CD4-positive, CD25-positive, alpha-beta regulatory T cell (primary cell): Measurements from ENCODE around the gene ARV1. TPM values are rescaled to one million over a fixed set of nuclear protein-coding genes. Genes with fewer than 3 reads are reported as not detected.
"Not testable (repeated sequence)": the region's sequence is repeated elsewhere in the genome, so short reads cannot be mapped to it uniquely, and the experiment has no call there.

ENCODE experiments used
- ATAC-seq, 2 donors: fragments of 150-1000 bp; cut with Tn5 transposase; one replicate each; pipeline ENCODE4 v1.10.0; 2021; ENCODE audit warnings: low read depth in 2 of 2, moderate number of reproducible peaks in 2 of 2, moderate library complexity in 1 of 2
- DNase-seq, 3 donors: peaks; one replicate each; pipeline versions ENCODE4 v3.0.0 to v3.0.0-alpha.2; 2012 to 2022; ENCODE audit warnings: mixed read lengths in 1 of 3
- H3K27ac ChIP-seq: one replicate; pipeline ENCODE4 v1.7.0; 2013; ENCODE audit warnings: mild to moderate bottlenecking, low read length; ENCODE audit not compliant: insufficient read depth, poor library complexity, severe bottlenecking
- H3K27me3 ChIP-seq: one replicate; pipeline ENCODE4 v1.7.0; 2013; ENCODE audit warnings: low read length; ENCODE audit not compliant: control insufficient read depth, insufficient read depth
- H3K36me3 ChIP-seq: one replicate; pipeline ENCODE4 v1.7.0; 2013; ENCODE audit warnings: mild to moderate bottlenecking, low read length, moderate library complexity; ENCODE audit not compliant: control insufficient read depth, insufficient read depth
- H3K4me1 ChIP-seq: 2 replicates; pipeline ENCODE4 v1.7.0; 2013; ENCODE audit warnings: mild to moderate bottlenecking, low read length; ENCODE audit not compliant: insufficient read depth, control insufficient read depth, poor library complexity, severe bottlenecking
- H3K4me3 ChIP-seq: one replicate; pipeline ENCODE4 v1.7.0; 2013; ENCODE audit warnings: low read depth, mild to moderate bottlenecking, low read length, moderate library complexity
- H3K9me3 ChIP-seq, 2 experiments: 1 replicate in 1 of 2; 2 replicates in 1 of 2; pipeline ENCODE4 v1.7.0; 2013; ENCODE audit warnings: low read length in 2 of 2, mild to moderate bottlenecking in 1 of 2, moderate library complexity in 1 of 2; ENCODE audit not compliant: control insufficient read depth in 2 of 2
- H3K27ac Mint-ChIP-seq, 3 donors: one replicate each; pipeline ENCODE4 v1.8.0; 2020 to 2022; ENCODE audit warnings: mild to moderate bottlenecking in 3 of 3, mixed read lengths in 3 of 3, moderate library complexity in 2 of 3
- H3K27me3 Mint-ChIP-seq: one replicate; pipeline ENCODE4 v1.8.0; 2022; ENCODE audit warnings: mild to moderate bottlenecking, mixed read lengths
- H3K36me3 Mint-ChIP-seq: one replicate; pipeline ENCODE4 v1.8.0; 2020; ENCODE audit warnings: mixed read lengths
- H3K4me1 Mint-ChIP-seq, 4 donors: one replicate each; pipeline ENCODE4 v1.8.0; 2020 to 2022; ENCODE audit warnings: mixed read lengths in 4 of 4, mild to moderate bottlenecking in 1 of 4
- H3K4me3 Mint-ChIP-seq, 4 donors: one replicate each; pipeline ENCODE4 v1.8.0; 2020 to 2022; ENCODE audit warnings: mild to moderate bottlenecking in 4 of 4, mixed read lengths in 4 of 4, moderate library complexity in 3 of 4
- H3K9me3 Mint-ChIP-seq, 7 donors: one replicate each; pipeline ENCODE4 v1.8.0; 2020 to 2022; ENCODE audit warnings: mixed read lengths in 7 of 7, mild to moderate bottlenecking in 3 of 7, moderate library complexity in 2 of 7
- polyA plus RNA-seq, 4 donors: library from polyadenylated mRNA; unstranded; fragments of 300-500 nt; fragmentation: Illumina TruSeq; gene quantifications; one replicate each; pipeline ENCODE4 v1.2.3, GENCODE V29; 2021
- total RNA-seq: library from RNA; stranded (reverse); gene quantifications from one replicate; pipeline ENCODE4 v1.2.3, GENCODE V29; 2022

ARV1 gene
- total and polyA plus RNA-seq, 5 donors from 2014 or later, result 6.8 to 41.6 (median 34.7) TPM

GRCh38 chr1:231007535-231007934, 28.6 kb downstream of the ARV1 start:
- not testable (repeated sequence) for H3K36me3 Mint-ChIP-seq, H3K4me1 ChIP-seq, H3K27me3 ChIP-seq, H3K27ac Mint-ChIP-seq, ATAC-seq, H3K27me3 Mint-ChIP-seq, H3K4me3 ChIP-seq, H3K4me3 Mint-ChIP-seq, DNase-seq, H3K4me1 Mint-ChIP-seq, H3K27ac ChIP-seq, H3K36me3 ChIP-seq
- peaks cover 20 to 21% of the 10 kb centered on the region in 2 experiments for H3K9me3 ChIP-seq
- H3K9me3 Mint-ChIP-seq, result peaks cover 7 to 49% (median 24%) of the 10 kb centered on the region in 7 donors

DNA sequence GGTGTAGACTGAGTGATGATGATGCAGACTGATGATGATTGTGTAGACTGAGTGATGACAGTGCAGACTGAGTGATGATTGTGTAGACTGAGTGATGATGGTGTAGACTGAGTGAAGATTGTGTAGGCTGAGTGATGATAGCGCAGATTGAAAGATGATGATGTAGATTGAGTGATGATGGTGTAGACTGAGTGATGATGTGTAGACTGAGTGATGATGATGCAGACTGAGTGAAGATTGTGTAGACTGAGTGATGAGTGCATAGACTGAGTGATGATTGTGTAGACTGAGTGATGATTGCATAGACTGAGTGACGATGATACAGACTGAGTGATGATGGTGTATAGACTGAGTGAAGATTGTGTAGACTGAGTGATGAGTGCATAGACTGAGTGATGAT, 32.5 kb downstream of the ARV1 start:
- Mint-ChIP-seq H3K4me1 (no peaks in the 10 kb centered on the region), H3K27me3 (no peaks in the 10 kb centered on the region), H3K4me3 (no peak overlapping the region), H3K9me3 (peaks cover 0 to 16% (median 8%) of the 10 kb centered on the region in 7 donors), H3K27ac (no peak overlapping the region), H3K36me3 (no peaks in the 10 kb centered on the region)
- Histone ChIP-seq H3K9me3 (peaks cover 0 to 3% of the 10 kb centered on the region in 2 experiments), H3K4me3 (no peak overlapping the region), H3K36me3 (no peaks in the 10 kb centered on the region), H3K27me3 (peaks cover 5% of the 10 kb centered on the region), H3K4me1 (no peaks in the 10 kb centered on the region), H3K27ac (no peak overlapping the region)
- ATAC-seq (no peak), DNase-seq (no peak)

DNA sequence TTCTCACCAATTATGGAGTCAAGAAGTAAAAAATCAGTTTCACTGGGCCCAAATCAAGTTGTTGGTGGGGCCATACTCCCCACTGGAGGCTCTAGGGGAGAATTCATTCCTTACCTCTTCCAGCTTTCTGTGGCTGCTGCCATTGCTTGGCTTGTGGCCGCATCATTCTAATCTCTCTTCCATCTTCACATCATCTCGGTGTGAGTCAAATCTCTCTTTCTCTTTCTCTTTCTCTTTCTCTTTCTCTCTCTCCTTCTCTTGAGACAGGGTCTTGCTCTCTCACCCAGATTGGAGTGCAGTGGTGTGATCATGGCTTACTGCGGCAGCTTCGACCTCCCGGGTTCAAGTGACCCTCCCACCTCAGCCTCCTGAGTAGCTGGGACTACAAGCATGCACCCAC, 33.1 kb downstream of the ARV1 start:
- no peak for DNase-seq
- no peaks in the 10 kb centered on the region for H3K36me3 Mint-ChIP-seq
- no peaks in the 10 kb centered on the region for H3K27me3 Mint-ChIP-seq
- no peak overlapping the region for H3K4me3 ChIP-seq
- no peaks in the 10 kb centered on the region for H3K4me1 Mint-ChIP-seq
- H3K27ac Mint-ChIP-seq, result no peak overlapping the region
- no peak overlapping the region for H3K4me3 Mint-ChIP-seq
- H3K9me3 ChIP-seq, result no peaks in the 10 kb centered on the region
- H3K4me1 ChIP-seq, result no peaks in the 10 kb centered on the region
- H3K27ac ChIP-seq, result no peak overlapping the region
- ATAC-seq, result no peak
- peaks cover 5% of the 10 kb centered on the region for H3K27me3 ChIP-seq
- H3K9me3 Mint-ChIP-seq, result peaks cover 0 to 10% (median 5%) of the 10 kb centered on the region in 7 donors
- no peaks in the 10 kb centered on the region for H3K36me3 ChIP-seq

DNA sequence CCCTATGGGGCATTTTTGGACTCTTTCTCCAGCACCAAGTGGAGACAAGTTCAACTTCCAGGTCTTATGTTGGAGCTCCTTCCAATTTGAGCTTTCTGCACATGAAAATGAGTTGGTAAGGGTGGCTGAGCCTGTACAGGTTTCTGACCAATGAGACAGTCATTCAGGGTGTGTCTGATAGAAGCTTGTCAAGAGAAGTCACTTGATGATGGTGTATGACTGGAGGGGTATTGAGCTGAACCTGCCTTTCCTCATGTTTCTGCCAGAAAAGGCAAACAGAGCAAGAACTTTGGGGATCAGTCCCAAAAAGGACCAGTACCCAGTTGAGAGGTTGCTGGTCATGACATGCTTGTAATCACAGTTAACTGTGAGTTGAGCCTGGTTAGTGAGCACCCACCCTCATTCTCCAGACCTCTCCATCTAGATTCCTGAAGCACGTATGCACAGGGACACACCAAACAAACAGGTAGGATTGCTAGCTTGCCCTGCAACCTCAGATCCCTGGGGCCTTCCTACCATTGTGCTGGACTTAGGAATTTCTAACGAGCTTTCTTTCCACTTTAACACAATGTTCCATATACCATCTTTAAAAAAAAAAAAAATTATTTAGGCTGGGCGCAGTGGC, 34.6 kb downstream of the ARV1 start:
- no peak overlapping the region for H3K4me3 Mint-ChIP-seq
- no peak overlapping the region for H3K27ac Mint-ChIP-seq
- ATAC-seq (no peak), DNase-seq (no peak)
- H3K4me1 ChIP-seq, result no peaks in the 10 kb centered on the region
- H3K36me3 ChIP-seq, result no peaks in the 10 kb centered on the region
- H3K27me3 ChIP-seq, result peaks cover 5% of the 10 kb centered on the region
- no peak overlapping the region for H3K4me3 ChIP-seq
- H3K9me3 ChIP-seq, result no peaks in the 10 kb centered on the region
- no peaks in the 10 kb centered on the region for H3K27me3 Mint-ChIP-seq
- no peak overlapping the region for H3K27ac ChIP-seq
- no peaks in the 10 kb centered on the region for H3K9me3 Mint-ChIP-seq
- no peaks in the 10 kb centered on the region for H3K4me1 Mint-ChIP-seq
- H3K36me3 Mint-ChIP-seq, result peaks cover 4% of the 10 kb centered on the region

DNA sequence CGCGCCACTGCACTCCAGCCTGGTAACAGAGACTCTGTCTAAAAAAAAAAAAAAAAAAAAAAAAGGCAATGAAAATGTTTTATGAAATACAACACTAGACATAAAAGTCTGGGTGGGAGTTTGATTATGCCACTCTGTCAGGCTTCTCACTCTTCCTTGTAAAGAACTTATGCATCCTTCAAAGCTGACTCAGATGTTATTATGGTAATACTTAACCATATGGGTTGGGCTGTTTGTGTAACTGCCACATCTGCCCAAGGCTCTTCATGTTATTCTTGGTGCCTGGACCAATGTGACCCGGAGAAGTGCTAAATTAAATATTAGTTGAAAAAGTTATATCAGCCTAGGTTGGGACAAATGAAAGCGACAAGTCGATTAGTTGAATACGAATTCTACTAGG, 37.3 kb downstream of the ARV1 start:
- Mint-ChIP-seq H3K27ac (no peak overlapping the region), H3K36me3 (peaks cover 4% of the 10 kb centered on the region), H3K4me3 (no peak overlapping the region), H3K9me3 (no peaks in the 10 kb centered on the region), H3K27me3 (no peaks in the 10 kb centered on the region), H3K4me1 (peaks cover 0 to 10% (median 0%) of the 10 kb centered on the region in 4 donors)
- Histone ChIP-seq H3K4me3 (no peak overlapping the region), H3K27ac (no peak overlapping the region), H3K4me1 (peaks cover 4% of the 10 kb centered on the region), H3K36me3 (no peaks in the 10 kb centered on the region), H3K27me3 (peaks cover 2% of the 10 kb centered on the region), H3K9me3 (no peaks in the 10 kb centered on the region)
- ATAC-seq, result no peak
- no peak for DNase-seq

GRCh38 chr1:231016966-231017365, 38.1 kb downstream of the ARV1 start:
- no peaks in the 10 kb centered on the region for H3K36me3 ChIP-seq
- Mint-ChIP-seq H3K27me3 (no peaks in the 10 kb centered on the region), H3K27ac (no peak overlapping the region), H3K4me3 (no peak overlapping the region), H3K9me3 (no peaks in the 10 kb centered on the region), H3K4me1 (peaks cover 0 to 10% (median under 1%) of the 10 kb centered on the region in 4 donors), H3K36me3 (peaks cover 4% of the 10 kb centered on the region)
- H3K4me3 ChIP-seq, result no peak overlapping the region
- H3K27ac ChIP-seq, result no peak overlapping the region
- ATAC-seq (no peak), DNase-seq (no peak)
- no peaks in the 10 kb centered on the region for H3K9me3 ChIP-seq
- H3K4me1 ChIP-seq, result peaks cover 4% of the 10 kb centered on the region
- no peaks in the 10 kb centered on the region for H3K27me3 ChIP-seq

GRCh38 chr1:231019711-231020110, 40.8 kb downstream of the ARV1 start:
- Mint-ChIP-seq H3K9me3 (no peaks in the 10 kb centered on the region), H3K4me1 (peaks cover 0 to 10% (median 3%) of the 10 kb centered on the region in 4 donors), H3K4me3 (no peak overlapping the region), H3K36me3 (peaks cover 4% of the 10 kb centered on the region), H3K27me3 (no peaks in the 10 kb centered on the region), H3K27ac (no peak overlapping the region)
- H3K36me3 ChIP-seq, result no peaks in the 10 kb centered on the region
- no peak overlapping the region for H3K4me3 ChIP-seq
- no peaks in the 10 kb centered on the region for H3K9me3 ChIP-seq
- H3K27ac ChIP-seq, result no peak overlapping the region
- ATAC-seq (no peak), DNase-seq (no peak)
- H3K4me1 ChIP-seq, result peaks cover 4% of the 10 kb centered on the region
- no peaks in the 10 kb centered on the region for H3K27me3 ChIP-seq

DNA sequence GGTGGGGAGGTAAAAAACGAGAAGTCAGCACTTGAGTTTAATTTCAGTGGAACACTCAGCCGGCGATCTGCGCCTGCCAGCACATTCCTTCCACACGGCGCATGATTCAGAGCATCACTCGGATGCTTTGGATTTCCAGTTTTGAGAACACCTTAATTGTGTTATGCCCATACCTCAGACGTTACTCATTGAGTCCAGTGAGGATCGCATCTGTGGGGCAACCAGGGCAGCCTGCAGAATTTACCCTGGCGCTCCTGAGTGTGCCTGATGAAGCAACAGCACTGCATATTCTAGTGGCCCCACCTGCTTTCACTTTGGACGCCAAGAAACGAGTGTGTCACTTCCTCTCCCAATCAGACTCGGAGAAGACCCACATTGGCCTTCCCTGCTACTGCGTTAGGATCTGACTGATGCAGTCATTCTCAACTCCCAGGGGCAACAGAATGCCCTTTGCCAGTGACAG, 41.3 kb downstream of the ARV1 start:
- Mint-ChIP-seq H3K9me3 (no peaks in the 10 kb centered on the region), H3K36me3 (peaks cover 4% of the 10 kb centered on the region), H3K27me3 (no peaks in the 10 kb centered on the region), H3K27ac (peak overlapping the region in 2 of 3 donors; percentile 56 to 57), H3K4me1 (peaks cover 0 to 10% (median 3%) of the 10 kb centered on the region in 4 donors), H3K4me3 (peak overlapping the region in 3 of 4 donors; percentile 4 to 65 (median 46))
- peak in 1 of 3 donors; percentile 50 for DNase-seq
- Histone ChIP-seq H3K36me3 (no peaks in the 10 kb centered on the region), H3K27me3 (no peaks in the 10 kb centered on the region), H3K4me1 (peaks cover 4% of the 10 kb centered on the region), H3K9me3 (no peaks in the 10 kb centered on the region), H3K27ac (no peak overlapping the region), H3K4me3 (peak overlapping the region; percentile 31)
- ATAC-seq, result no peak
